ENCODE results near the gene INO80.

DNA sequence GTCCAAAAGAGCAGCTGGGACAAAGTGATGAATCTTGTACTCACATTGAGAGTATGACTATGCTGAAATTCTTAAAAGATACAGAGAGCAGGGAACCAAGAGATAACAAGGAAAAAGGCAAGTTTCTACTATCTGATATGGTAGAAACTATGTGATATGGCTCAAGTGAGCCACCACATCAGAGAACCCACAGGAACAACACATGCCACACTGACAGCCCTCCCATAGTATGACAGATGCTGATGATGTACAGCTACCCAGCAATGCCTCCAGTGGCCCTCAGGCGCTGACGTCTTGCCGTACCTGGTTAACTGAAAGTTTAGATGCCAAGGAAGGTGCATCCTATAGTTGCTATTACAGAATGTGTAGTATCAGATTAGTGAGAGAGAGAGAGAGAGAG is 120.4 kb downstream of the INO80 start:
- TF ChIP-seq, protein P1, sequence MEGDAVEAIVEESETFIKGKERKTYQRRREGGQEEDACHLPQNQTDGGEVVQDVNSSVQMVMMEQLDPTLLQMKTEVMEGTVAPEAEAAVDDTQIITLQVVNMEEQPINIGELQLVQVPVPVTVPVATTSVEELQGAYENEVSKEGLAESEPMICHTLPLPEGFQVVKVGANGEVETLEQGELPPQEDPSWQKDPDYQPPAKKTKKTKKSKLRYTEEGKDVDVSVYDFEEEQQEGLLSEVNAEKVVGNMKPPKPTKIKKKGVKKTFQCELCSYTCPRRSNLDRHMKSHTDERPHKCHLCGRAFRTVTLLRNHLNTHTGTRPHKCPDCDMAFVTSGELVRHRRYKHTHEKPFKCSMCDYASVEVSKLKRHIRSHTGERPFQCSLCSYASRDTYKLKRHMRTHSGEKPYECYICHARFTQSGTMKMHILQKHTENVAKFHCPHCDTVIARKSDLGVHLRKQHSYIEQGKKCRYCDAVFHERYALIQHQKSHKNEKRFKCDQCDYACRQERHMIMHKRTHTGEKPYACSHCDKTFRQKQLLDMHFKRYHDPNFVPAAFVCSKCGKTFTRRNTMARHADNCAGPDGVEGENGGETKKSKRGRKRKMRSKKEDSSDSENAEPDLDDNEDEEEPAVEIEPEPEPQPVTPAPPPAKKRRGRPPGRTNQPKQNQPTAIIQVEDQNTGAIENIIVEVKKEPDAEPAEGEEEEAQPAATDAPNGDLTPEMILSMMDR (IDR thresholded peaks at IDR 0.05) = no peak
- no peak for TF ChIP-seq POLR2A (IDR thresholded peaks at IDR 0.05)
